Liver (tissue), 9 donors: Measurements from ENCODE around the gene FGF12. TPM values are rescaled to one million over a fixed set of nuclear protein-coding genes. Genes with fewer than 3 reads are reported as not detected.

Experiments
- DNase-seq: peaks from one replicate; pipeline ENCODE4 v3.0.0-alpha.2; 2017; ENCODE audit warnings: low spot score
- H3K27ac ChIP-seq, 2 donors: one replicate each; pipeline ENCODE4 v1.7.0; 2013; ENCODE audit warnings: inconsistent platforms in 2 of 2, low read length in 2 of 2, control low read depth in 1 of 2, low read depth in 1 of 2, mild to moderate bottlenecking in 1 of 2
- H3K27me3 ChIP-seq, 4 donors: one replicate each; pipeline versions ENCODE4 v1.6.1 to v1.7.0; 2013; ENCODE audit warnings: low read length in 3 of 4, inconsistent platforms in 1 of 4, mild to moderate bottlenecking in 1 of 4, moderate library complexity in 1 of 4; ENCODE audit not compliant: control insufficient read depth in 4 of 4, insufficient read depth in 4 of 4
- H3K36me3 ChIP-seq, 4 donors: one replicate each; pipeline versions ENCODE4 v1.6.1 to v1.7.0; 2013; ENCODE audit warnings: low read length in 3 of 4, mild to moderate bottlenecking in 3 of 4, low read depth in 1 of 4, moderate library complexity in 1 of 4; ENCODE audit not compliant: control insufficient read depth in 4 of 4, insufficient read depth in 3 of 4
- H3K4me1 ChIP-seq, 4 donors: one replicate each; pipeline versions ENCODE4 v1.6.1 to v1.7.0; 2013; ENCODE audit warnings: low read length in 3 of 4, mild to moderate bottlenecking in 3 of 4, moderate library complexity in 1 of 4; ENCODE audit not compliant: control insufficient read depth in 4 of 4, insufficient read depth in 4 of 4
- H3K4me3 ChIP-seq, 3 donors: one replicate each; pipeline versions ENCODE4 v1.6.1 to v1.7.0; 2013; ENCODE audit warnings: low read length in 3 of 3, control low read depth in 1 of 3, low read depth in 1 of 3, mild to moderate bottlenecking in 1 of 3
- H3K9ac ChIP-seq, 2 donors: one replicate each; pipeline ENCODE4 v1.7.0; 2013; ENCODE audit warnings: low read length in 2 of 2, mild to moderate bottlenecking in 2 of 2, moderate library complexity in 2 of 2, control low read depth in 1 of 2, low read depth in 1 of 2
- H3K9me3 ChIP-seq, 4 donors: one replicate each; pipeline versions ENCODE4 v1.6.1 to v1.7.0; 2013; ENCODE audit warnings: low read length in 3 of 4; ENCODE audit not compliant: control insufficient read depth in 4 of 4
- CTCF ChIP-seq: fragments of 150-350 bp; IDR thresholded peaks from 2 replicates; pipeline ENCODE4 v1.5.1; 2017; ENCODE audit warnings: improper control_type of control experiment, low read depth, low read length; ENCODE audit not compliant: missing input control
- EGR1 ChIP-seq, 2 donors: IDR thresholded peaks; 2 replicates each; pipeline ENCODE4 v1.6.1; 2016 to 2018; ENCODE audit warnings: antibody characterized with exemption in 2 of 2, low read depth in 2 of 2
- FOXA1 ChIP-seq: IDR thresholded peaks from 2 replicates; pipeline ENCODE4 v1.6.1; 2016; ENCODE audit warnings: antibody characterized with exemption
- FOXA2 ChIP-seq: IDR thresholded peaks from 2 replicates; pipeline ENCODE4 v1.6.1; 2016; ENCODE audit warnings: antibody characterized with exemption
- GABPA ChIP-seq, 2 donors: IDR thresholded peaks in 1 of 2; conservative IDR thresholded peaks in 1 of 2; 2 replicates each; pipeline ENCODE4 v1.6.1; 2016; ENCODE audit warnings: antibody characterized with exemption in 2 of 2, mild to moderate bottlenecking in 1 of 2, moderate library complexity in 1 of 2
- HNF4A ChIP-seq, 2 donors: conservative IDR thresholded peaks; 2 replicates each; pipeline ENCODE4 v1.6.1; 2016; ENCODE audit warnings: antibody characterized with exemption in 2 of 2, mild to moderate bottlenecking in 2 of 2
- HNF4G ChIP-seq: IDR thresholded peaks from 2 replicates; pipeline ENCODE4 v1.6.1; 2016; ENCODE audit warnings: antibody characterized with exemption
- JUND ChIP-seq, 2 donors: IDR thresholded peaks; 2 replicates each; pipeline ENCODE4 v1.6.1; 2016; ENCODE audit warnings: antibody characterized with exemption in 2 of 2
- MAX ChIP-seq: IDR thresholded peaks from 2 replicates; pipeline ENCODE4 v1.6.1; 2016; ENCODE audit warnings: antibody characterized with exemption
- RAD21 ChIP-seq, 2 donors: IDR thresholded peaks; 2 replicates each; pipeline ENCODE4 v1.6.1; 2016; ENCODE audit warnings: antibody characterized with exemption in 2 of 2, mild to moderate bottlenecking in 2 of 2
- REST ChIP-seq: IDR thresholded peaks from 2 replicates; pipeline ENCODE4 v1.6.1; 2016; ENCODE audit warnings: antibody characterized with exemption, mild to moderate bottlenecking
- RXRA ChIP-seq, 2 donors: IDR thresholded peaks; 2 replicates each; pipeline ENCODE4 v1.6.1; 2017 to 2018; ENCODE audit warnings: antibody characterized with exemption in 2 of 2, mild to moderate bottlenecking in 1 of 2
- SP1 ChIP-seq: IDR thresholded peaks from 2 replicates; pipeline ENCODE4 v1.6.1; 2018; ENCODE audit warnings: antibody characterized with exemption, mild to moderate bottlenecking
- YY1 ChIP-seq: IDR thresholded peaks from 2 replicates; pipeline ENCODE4 v1.6.1; 2016; ENCODE audit warnings: antibody characterized with exemption, mild to moderate bottlenecking
- ZBTB33 ChIP-seq: IDR thresholded peaks from 2 replicates; pipeline ENCODE4 v1.6.1; 2016; ENCODE audit warnings: antibody characterized with exemption
- WGBS: extraction: QIAGEN DNeasy Blood & Tissue Kit; methylation state at CpG from one replicate; pipeline ENCODE4 v1.1.7; 2013; 5-methylcytosine and 5-hydroxymethylcytosine counted together
- polyA plus RNA-seq, 2 donors: library from polyadenylated mRNA; stranded (reverse) in 1 of 2; unstranded in 1 of 2; fragments of 200-250 nt in 1 of 2; fragments of >200 nt in 1 of 2; fragmentation: Nextera tagmentation in 1 of 2; extraction: Ambion mirVana in 1 of 2; gene quantifications; one replicate each; pipeline versions ENCODE4 v1.2.1 to v1.2.3, GENCODE V29; 2013 to 2015
- total RNA-seq, 2 donors: library from RNA; depleted of rRNA; stranded (reverse); fragments of >200 nt; gene quantifications; one replicate each; pipeline ENCODE4 v1.2.3, GENCODE V29; 2014
- donor health status: healthy.
- donor health status: healthy.
- donor health status: healthy.
- donor health status: healthy.
- donor health status: healthy.

FGF12 gene
- total and polyA plus RNA-seq, 4 donors, result 0.11 to 0.59 (median 0.19) TPM

- peaks cover 0 to 6% (median 0%) of the 10 kb centered on the region in 4 donors for H3K27me3 ChIP-seq
- DNase-seq, result no peak
- no peak overlapping the region for H3K9ac ChIP-seq
- H3K4me3 ChIP-seq, result no peak overlapping the region
- H3K9me3 ChIP-seq, result no peaks in the 10 kb centered on the region
- 31% methylated on average over 1 of the region's 1 CpG for WGBS
- H3K36me3 ChIP-seq, result no peaks in the 10 kb centered on the region
- TF ChIP-seq MAX (no peak), SP1 (no peak), FOXA1 (no peak), FOXA2 (no peak), RXRA (IDR thresholded peaks at IDR 0.05) (no peak), HNF4G (no peak), REST (no peak), JUND (IDR thresholded peaks at IDR 0.05) (no peak), ZBTB33 (no peak), CTCF (no peak), EGR1 (IDR thresholded peaks at IDR 0.05; ENCODE audit: low read depth in 2 of 2) (no peak), GABPA (IDR thresholded peaks at IDR 0.05 in 1 of 2, conservative IDR thresholded peaks at IDR 0.05 in 1 of 2) (no peak), YY1 (no peak), RAD21 (IDR thresholded peaks at IDR 0.05) (no peak), HNF4A (conservative IDR thresholded peaks at IDR 0.05) (no peak)
- no peaks in the 10 kb centered on the region for H3K4me1 ChIP-seq
- no peak overlapping the region for H3K27ac ChIP-seq
Observed at GRCh38 chr3:192710366-192710765, 17.0 kb downstream of the FGF12 start.

GRCh38 chr3:192706272-192706671, 21.1 kb downstream of the FGF12 start:
- no peak overlapping the region for H3K4me3 ChIP-seq
- 92% methylated on average over 13 of the region's 13 CpGs for WGBS
- no peak overlapping the region for H3K27ac ChIP-seq
- H3K4me1 ChIP-seq, result no peaks in the 10 kb centered on the region
- no peak for DNase-seq
- TF ChIP-seq JUND (IDR thresholded peaks at IDR 0.05), result no peak
- no peak for TF ChIP-seq MAX
- TF ChIP-seq REST, result no peak
- TF ChIP-seq RAD21 (IDR thresholded peaks at IDR 0.05), result no peak
- no peaks in the 10 kb centered on the region for H3K9me3 ChIP-seq
- peaks cover 0 to 3% (median 0%) of the 10 kb centered on the region in 4 donors for H3K27me3 ChIP-seq
- H3K36me3 ChIP-seq, result no peaks in the 10 kb centered on the region
- H3K9ac ChIP-seq, result no peak overlapping the region
